VCaP (cell line): ENCODE measurements around the gene NR3C2.

Experiments
- H3K27ac ChIP-seq: fragments of 450-650 bp; 2 replicates; pipeline ENCODE4 v1.5.1; 2017
- TF ChIP-seq, protein P1 (sequence below): fragments of 450-650 bp; conservative IDR thresholded peaks from 2 replicates; pipeline ENCODE4 v1.5.1; 2017; ENCODE audit warnings: mild to moderate bottlenecking, moderate library complexity

Gene NR3C2

DNA sequence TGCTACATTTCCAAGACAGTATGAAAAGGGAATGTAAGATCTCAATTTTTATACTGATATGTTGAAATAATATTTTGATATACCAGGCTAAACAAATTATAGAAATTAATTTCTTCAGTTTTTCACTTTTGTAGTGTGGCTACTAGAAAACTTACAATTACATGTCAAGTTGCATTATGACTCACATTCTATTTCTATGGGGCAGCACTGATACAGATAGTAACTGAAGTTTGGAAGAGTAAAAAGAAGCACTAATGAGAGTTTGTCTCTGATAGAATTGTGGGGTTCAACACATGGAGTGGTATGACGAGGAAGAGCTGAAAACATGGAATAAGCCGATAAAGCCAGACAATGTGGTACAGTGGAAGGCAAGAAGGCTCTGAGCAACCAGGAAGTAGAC, 95.6 kb downstream of the NR3C2 start:
- TF ChIP-seq, protein P1, sequence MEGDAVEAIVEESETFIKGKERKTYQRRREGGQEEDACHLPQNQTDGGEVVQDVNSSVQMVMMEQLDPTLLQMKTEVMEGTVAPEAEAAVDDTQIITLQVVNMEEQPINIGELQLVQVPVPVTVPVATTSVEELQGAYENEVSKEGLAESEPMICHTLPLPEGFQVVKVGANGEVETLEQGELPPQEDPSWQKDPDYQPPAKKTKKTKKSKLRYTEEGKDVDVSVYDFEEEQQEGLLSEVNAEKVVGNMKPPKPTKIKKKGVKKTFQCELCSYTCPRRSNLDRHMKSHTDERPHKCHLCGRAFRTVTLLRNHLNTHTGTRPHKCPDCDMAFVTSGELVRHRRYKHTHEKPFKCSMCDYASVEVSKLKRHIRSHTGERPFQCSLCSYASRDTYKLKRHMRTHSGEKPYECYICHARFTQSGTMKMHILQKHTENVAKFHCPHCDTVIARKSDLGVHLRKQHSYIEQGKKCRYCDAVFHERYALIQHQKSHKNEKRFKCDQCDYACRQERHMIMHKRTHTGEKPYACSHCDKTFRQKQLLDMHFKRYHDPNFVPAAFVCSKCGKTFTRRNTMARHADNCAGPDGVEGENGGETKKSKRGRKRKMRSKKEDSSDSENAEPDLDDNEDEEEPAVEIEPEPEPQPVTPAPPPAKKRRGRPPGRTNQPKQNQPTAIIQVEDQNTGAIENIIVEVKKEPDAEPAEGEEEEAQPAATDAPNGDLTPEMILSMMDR: no peak
- no peak overlapping the region for H3K27ac ChIP-seq

- H3K27ac ChIP-seq: no peak overlapping the region
- TF ChIP-seq, protein P1: no peak
Observed at GRCh38 chr4:148345509-148345908, 96.7 kb downstream of the NR3C2 start.

DNA sequence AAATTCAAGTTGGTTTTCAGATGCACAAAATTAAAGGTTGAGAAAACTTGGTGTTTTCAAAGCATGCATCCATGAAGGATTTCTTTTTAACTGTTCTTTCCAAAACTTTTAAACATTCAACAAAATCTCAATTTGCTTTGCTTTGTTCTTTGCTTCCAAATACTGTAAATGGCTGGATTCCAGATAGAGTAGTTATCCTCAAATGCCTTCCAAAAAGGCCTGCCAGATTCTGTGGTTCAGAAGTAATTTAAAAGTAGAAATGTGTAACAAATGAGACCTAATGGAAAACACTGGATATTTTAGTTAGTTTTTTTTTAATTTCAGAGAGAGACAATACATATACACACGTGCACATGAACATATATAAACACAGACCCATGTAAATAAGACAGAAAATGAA, 97.3 kb downstream of the NR3C2 start:
- H3K27ac ChIP-seq: no peak overlapping the region
- TF ChIP-seq, protein P1: no peak

DNA sequence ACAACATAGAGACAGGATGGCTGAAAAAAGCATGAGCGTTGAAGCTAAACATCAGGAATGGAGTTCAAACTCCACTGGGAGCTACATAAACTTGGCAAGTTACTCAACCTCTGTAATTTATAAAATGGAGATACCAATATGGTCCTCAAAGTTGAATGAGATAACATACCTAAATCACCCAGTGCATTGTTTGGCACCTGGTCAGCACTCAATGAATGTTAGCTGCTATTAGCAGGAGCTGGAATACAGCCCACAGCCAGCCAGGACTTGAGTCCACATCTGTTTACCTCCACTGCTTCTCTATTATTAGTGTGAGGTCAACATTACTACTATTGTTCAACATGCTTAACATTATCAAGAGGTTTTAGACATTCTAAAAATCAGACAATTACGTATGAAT, 97.9 kb downstream of the NR3C2 start:
- TF ChIP-seq, protein P1: no peak
- no peak overlapping the region for H3K27ac ChIP-seq

DNA sequence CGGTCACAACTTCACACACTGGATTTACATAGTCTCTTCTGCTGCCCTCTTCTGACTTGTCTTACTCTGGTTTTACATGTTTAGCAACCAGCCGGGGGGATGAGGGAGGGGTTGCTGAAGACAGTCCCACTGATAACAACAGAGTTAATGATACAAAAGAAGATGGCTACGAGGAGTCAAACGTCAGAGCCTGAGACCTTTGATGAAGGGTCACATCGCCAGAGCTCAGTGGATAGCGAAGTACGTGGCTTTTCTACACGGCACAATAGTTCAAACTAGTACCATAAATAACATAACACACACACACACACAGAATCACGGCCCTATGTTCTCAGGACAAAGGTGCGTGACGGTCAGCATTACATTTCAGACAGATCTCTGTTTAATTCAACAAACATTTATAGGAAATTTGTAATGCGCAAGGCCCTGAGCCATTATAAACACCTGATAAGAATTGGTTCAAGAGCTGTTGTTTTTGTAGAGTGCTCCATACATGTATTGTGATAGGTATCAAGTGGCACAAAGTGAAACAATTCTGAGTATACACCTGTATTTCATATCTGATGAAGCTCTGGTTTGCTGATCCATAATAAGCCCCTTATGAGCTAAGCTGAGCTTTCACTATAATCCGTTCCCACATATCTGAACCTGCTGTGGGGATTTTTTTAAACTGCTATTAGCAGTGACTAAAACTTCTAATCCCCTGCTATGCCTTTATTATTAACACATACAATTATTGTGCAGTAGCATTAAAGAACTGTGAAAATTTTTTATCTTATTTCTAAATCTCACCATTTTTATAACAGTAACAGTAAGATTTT, 100.0 kb downstream of the NR3C2 start:
- TF ChIP-seq, protein P1: 0 out of 2 replicates have a peak, but pooled peaks have one; percentile 15
- no peak overlapping the region for H3K27ac ChIP-seq

DNA sequence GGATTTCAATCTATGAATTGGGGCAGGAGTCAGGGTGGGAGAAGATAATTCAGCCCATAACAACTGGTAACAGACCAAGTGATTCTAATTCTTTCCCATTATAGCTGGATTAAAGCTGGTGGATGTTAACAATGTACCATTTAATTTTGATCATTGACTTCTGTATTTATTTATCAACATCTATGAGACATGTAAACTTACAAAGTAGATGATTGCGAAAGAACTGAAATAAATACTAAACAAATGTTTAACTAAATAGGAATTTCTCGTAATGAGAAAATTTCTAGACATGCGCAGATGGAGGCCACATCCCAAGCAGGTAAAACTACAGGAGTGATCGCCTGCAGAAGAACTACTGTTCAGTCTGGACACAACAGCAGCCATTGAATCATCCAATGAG, 107.1 kb downstream of the NR3C2 start:
- no peak overlapping the region for H3K27ac ChIP-seq
- TF ChIP-seq, protein P1: no peak

DNA sequence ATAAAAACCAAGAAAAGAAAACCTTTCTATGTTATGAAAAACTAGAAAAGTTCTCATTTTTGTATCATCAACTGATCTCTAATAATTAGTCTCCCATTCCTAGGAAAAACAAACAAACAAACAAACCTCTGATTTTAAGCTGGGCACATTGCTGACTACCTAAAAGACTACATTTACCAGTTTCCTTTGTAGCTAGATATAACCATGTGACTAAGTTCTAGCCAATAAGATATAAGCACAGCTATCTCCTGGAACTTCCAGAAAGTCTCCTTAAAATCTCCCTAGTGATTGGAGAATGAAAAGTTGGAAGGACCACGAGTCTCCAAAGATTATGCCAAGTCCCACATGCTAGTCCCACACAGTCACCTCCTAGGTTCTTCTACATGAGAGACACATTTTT, 108.9 kb downstream of the NR3C2 start:
- no peak overlapping the region for H3K27ac ChIP-seq
- TF ChIP-seq, protein P1: no peak
